H9 (cell line): ENCODE data around the gene CAMKK1. TPM values are rescaled to one million over a fixed set of nuclear protein-coding genes. Genes with fewer than 3 reads are reported as not detected.

ENCODE experiments used
- DNase-seq: peaks from one replicate; pipeline ENCODE4 v3.0.0-alpha.2; 2017
- H2AFZ ChIP-seq: one replicate; pipeline ENCODE4 v1.6.1; 2013; ENCODE audit warnings: mild to moderate bottlenecking, low read length, control low read depth, moderate library complexity
- H2AK5ac ChIP-seq: 2 replicates; pipeline ENCODE4 v1.6.1; 2013; ENCODE audit warnings: low read length, control low read depth, mixed read lengths; ENCODE audit not compliant: insufficient read length
- H2BK120ac ChIP-seq: one replicate; pipeline ENCODE4 v1.6.1; 2013; ENCODE audit warnings: low read depth, mild to moderate bottlenecking, low read length, control low read depth, inconsistent platforms; ENCODE audit not compliant: poor library complexity, severe bottlenecking
- H2BK12ac ChIP-seq: 2 replicates; pipeline ENCODE4 v1.6.1; 2013; ENCODE audit warnings: low read length, control low read depth, mixed read lengths, low read depth; ENCODE audit not compliant: insufficient read length
- H2BK15ac ChIP-seq: 2 replicates; pipeline ENCODE4 v1.6.1; 2013; ENCODE audit warnings: low read depth, low read length, control low read depth
- H2BK20ac ChIP-seq: one replicate; pipeline ENCODE4 v1.6.1; 2013; ENCODE audit warnings: low read depth, mild to moderate bottlenecking, low read length, control low read depth, inconsistent platforms; ENCODE audit not compliant: poor library complexity, severe bottlenecking
- H2BK5ac ChIP-seq: 2 replicates; pipeline ENCODE4 v1.6.1; 2013; ENCODE audit warnings: low read length, control low read depth, mixed read lengths; ENCODE audit not compliant: insufficient read length
- H3K14ac ChIP-seq: 2 replicates; pipeline ENCODE4 v1.6.1; 2013; ENCODE audit warnings: low read length, control low read depth; ENCODE audit not compliant: insufficient read depth
- H3K18ac ChIP-seq: 2 replicates; pipeline ENCODE4 v1.6.1; 2013; ENCODE audit warnings: low read depth, mild to moderate bottlenecking, mixed read lengths, low read length, control low read depth; ENCODE audit not compliant: insufficient read length
- H3K23ac ChIP-seq: 2 replicates; pipeline ENCODE4 v1.6.1; 2013; ENCODE audit warnings: low read length, control low read depth, mixed read lengths, low read depth; ENCODE audit not compliant: insufficient read length
- H3K23me2 ChIP-seq: 2 replicates; pipeline ENCODE4 v1.6.1; 2013; ENCODE audit warnings: low read depth, mild to moderate bottlenecking, mixed read lengths, low read length, control low read depth; ENCODE audit not compliant: insufficient read length, poor library complexity, severe bottlenecking
- H3K27ac ChIP-seq: 2 replicates; pipeline ENCODE4 v1.5.1; 2013; ENCODE audit warnings: low read length, control low read depth, mixed read lengths, low read depth; ENCODE audit not compliant: insufficient read length
- H3K27me3 ChIP-seq: 2 replicates; pipeline ENCODE4 v1.6.1; 2013; ENCODE audit warnings: low read length, control low read depth, inconsistent platforms; ENCODE audit not compliant: insufficient read depth
- H3K4ac ChIP-seq: 2 replicates; pipeline ENCODE4 v1.6.1; 2013; ENCODE audit warnings: low read depth, mild to moderate bottlenecking, control low read depth, inconsistent platforms, low read length, moderate library complexity
- H3K4me1 ChIP-seq: 2 replicates; pipeline ENCODE4 v1.6.1; 2013; ENCODE audit warnings: low read length, control low read depth, inconsistent platforms; ENCODE audit not compliant: insufficient read depth
- H3K4me2 ChIP-seq: 2 replicates; pipeline ENCODE4 v1.6.1; 2013; ENCODE audit warnings: low read length, control low read depth, mixed read lengths; ENCODE audit not compliant: insufficient read length, insufficient read depth
- H3K56ac ChIP-seq: 2 replicates; pipeline ENCODE4 v1.6.1; 2013; ENCODE audit warnings: low read depth, mild to moderate bottlenecking, mixed read lengths, low read length, control low read depth; ENCODE audit not compliant: insufficient read length
- H3K79me1 ChIP-seq: 2 replicates; pipeline ENCODE4 v1.6.1; 2013; ENCODE audit warnings: low read depth, mild to moderate bottlenecking, moderate library complexity, low read length, control low read depth, inconsistent platforms; ENCODE audit not compliant: insufficient read depth, poor library complexity, severe bottlenecking
- H3K79me2 ChIP-seq: 2 replicates; pipeline ENCODE4 v1.6.1; 2013; ENCODE audit warnings: low read length, control low read depth, inconsistent platforms; ENCODE audit not compliant: insufficient read depth
- H3K9ac ChIP-seq: 2 replicates; pipeline ENCODE4 v1.6.1; 2013; ENCODE audit warnings: low read length, control low read depth, mixed read lengths; ENCODE audit not compliant: insufficient read length; ENCODE audit errors: extremely low read depth
- H3K9me3 ChIP-seq: one replicate; pipeline ENCODE4 v1.6.1; 2013; ENCODE audit warnings: low read depth, low read length, inconsistent platforms; ENCODE audit not compliant: control insufficient read depth
- H3T11ph ChIP-seq: one replicate; pipeline ENCODE4 v1.6.1; 2013; ENCODE audit warnings: mild to moderate bottlenecking, low read length, control low read depth, inconsistent platforms
- H4K20me1 ChIP-seq: one replicate; pipeline ENCODE4 v1.6.1; 2013; ENCODE audit not compliant: control insufficient read depth, insufficient read length, insufficient read depth
- H4K5ac ChIP-seq: 2 replicates; pipeline ENCODE4 v1.6.1; 2013; ENCODE audit warnings: low read depth, mild to moderate bottlenecking, mixed read lengths, low read length, control low read depth; ENCODE audit not compliant: insufficient read length
- H4K8ac ChIP-seq: replicated peaks from 2 replicates; pipeline ENCODE4 v1.6.1; 2013; ENCODE audit warnings: low read length, control low read depth, mixed read lengths, low read depth; ENCODE audit not compliant: insufficient read length
- H4K91ac ChIP-seq: 2 replicates; pipeline ENCODE4 v1.6.1; 2013; ENCODE audit warnings: low read depth, mild to moderate bottlenecking, moderate library complexity, mixed read lengths, low read length, control low read depth; ENCODE audit not compliant: insufficient read length
- H3K27ac Mint-ChIP-seq, 3 experiments: 2 replicates in 2 of 3; 3 replicates in 1 of 3; pipeline ENCODE4 v1.8.0; 2020 to 2021; ENCODE audit warnings: mixed read lengths in 3 of 3, mild to moderate bottlenecking in 1 of 3, moderate library complexity in 1 of 3
- H3K27me3 Mint-ChIP-seq: 2 replicates; pipeline ENCODE4 v1.8.0; 2021; ENCODE audit warnings: low read depth, mild to moderate bottlenecking, moderate library complexity, mixed read lengths
- H3K36me3 Mint-ChIP-seq, 3 experiments: 2 replicates in 2 of 3; 3 replicates in 1 of 3; pipeline ENCODE4 v1.8.0; 2020 to 2021; ENCODE audit warnings: low read depth in 3 of 3, mixed read lengths in 3 of 3; ENCODE audit not compliant: insufficient read depth in 1 of 3
- H3K4me1 Mint-ChIP-seq, 2 experiments: 2 replicates each; pipeline ENCODE4 v1.8.0; 2020; ENCODE audit warnings: mixed read lengths in 2 of 2
- H3K4me3 Mint-ChIP-seq, 2 experiments: 2 replicates in 1 of 2; 3 replicates in 1 of 2; pipeline ENCODE4 v1.8.0; 2020 to 2021; ENCODE audit warnings: mild to moderate bottlenecking in 2 of 2, mixed read lengths in 2 of 2, moderate library complexity in 1 of 2
- H3K9me3 Mint-ChIP-seq, 2 experiments: 2 replicates in 1 of 2; 3 replicates in 1 of 2; pipeline ENCODE4 v1.8.0; 2020; ENCODE audit warnings: mild to moderate bottlenecking in 2 of 2, mixed read lengths in 2 of 2, moderate library complexity in 1 of 2
- CTCF ChIP-seq: fragments of 200-600 bp; sonication (generic); conservative IDR thresholded peaks from 3 replicates; pipeline ENCODE4 v1.8.0; 2021; ENCODE audit warnings: antibody characterized with exemption, mild to moderate bottlenecking
- WGBS: extraction: QIAGEN DNeasy Blood & Tissue Kit; methylation state at CpG from one replicate; pipeline ENCODE4 v1.1.7; 2013; ENCODE audit warnings: missing lambda C conversion rate, low lambda C conversion rate, mixed read lengths; ENCODE audit not compliant: insufficient read length; ENCODE audit errors: extremely low coverage; 5-methylcytosine and 5-hydroxymethylcytosine counted together
- total RNA-seq: library from RNA; stranded (reverse); gene quantifications from 2 replicates; pipeline ENCODE4 v1.2.1, GENCODE V29; 2021

Gene CAMKK1
- total RNA-seq, 1 experiment from 2014 or later, result 6.7 TPM

DNA sequence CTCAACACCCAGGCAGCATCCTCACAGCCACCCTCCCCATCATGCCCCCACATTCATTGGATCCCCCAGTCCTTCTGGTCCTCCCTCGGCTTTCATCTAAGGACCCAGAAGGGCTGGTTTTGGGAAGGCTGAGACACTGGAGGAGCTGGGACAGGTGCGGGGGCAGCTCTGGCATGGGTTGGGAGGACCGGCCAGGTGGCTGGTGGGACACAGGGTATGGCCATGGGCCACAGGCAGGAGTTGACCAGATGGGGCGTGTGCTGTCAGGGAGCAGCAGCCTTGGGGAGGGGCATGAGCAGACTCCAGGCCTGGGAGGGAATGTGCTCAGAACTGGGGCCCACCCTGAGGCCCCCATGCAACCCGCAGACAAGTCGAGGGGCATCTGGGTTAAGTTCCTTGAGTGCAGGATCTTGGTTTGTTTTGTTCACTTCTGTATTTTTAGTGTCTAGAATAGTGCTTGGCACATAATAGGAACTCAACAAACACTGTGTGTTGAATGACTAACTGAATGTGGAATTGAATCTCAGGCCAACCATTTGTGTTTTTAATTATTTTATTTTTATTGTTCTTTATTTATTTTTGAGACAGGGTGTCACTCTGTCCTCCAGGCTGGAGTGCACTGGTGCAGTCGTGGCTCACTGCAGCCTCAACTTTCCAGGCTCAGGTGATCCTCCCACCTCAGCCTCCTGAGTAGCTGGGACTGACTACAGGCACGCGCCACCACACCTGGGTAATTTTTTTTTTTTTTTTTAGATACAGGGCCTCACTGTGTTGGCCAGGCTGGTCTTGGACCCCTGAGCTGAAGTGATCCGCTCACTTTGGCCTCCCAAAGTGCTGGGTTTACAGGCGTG, 17.8 kb upstream of the CAMKK1 start:
- Histone ChIP-seq H4K91ac (no peak overlapping the region), H2AFZ (no peak overlapping the region), H2BK12ac (no peak overlapping the region), H3T11ph (no peak overlapping the region), H3K23ac (no peak overlapping the region), H3K79me1 (no peaks in the 10 kb centered on the region), H3K9ac (no peak overlapping the region), H3K23me2 (no peaks in the 10 kb centered on the region), H4K5ac (no peak overlapping the region), H2BK120ac (no peak overlapping the region), H3K4me1 (no peaks in the 10 kb centered on the region), H2BK20ac (no peak overlapping the region), H2AK5ac (no peak overlapping the region), H4K20me1 (no peaks in the 10 kb centered on the region), H3K27me3 (no peaks in the 10 kb centered on the region), H4K8ac (no peak overlapping the region), H2BK15ac (no peak overlapping the region), H2BK5ac (no peak overlapping the region), H3K56ac (no peak overlapping the region), H3K9me3 (no peaks in the 10 kb centered on the region), H3K27ac (no peak overlapping the region), H3K79me2 (no peaks in the 10 kb centered on the region), H3K18ac (no peak overlapping the region), H3K14ac (no peak overlapping the region), H3K4ac (no peak overlapping the region), H3K4me2 (no peak overlapping the region)
- H3K9me3 Mint-ChIP-seq, result peaks cover 0 to 3% of the 10 kb centered on the region in 2 experiments; a peak in 2 of 5 replicates
- H3K4me1 Mint-ChIP-seq, result peaks cover 11 to 16% of the 10 kb centered on the region in 2 experiments
- H3K27me3 Mint-ChIP-seq, result peaks cover 6% of the 10 kb centered on the region; the same call in 1 of the 2 replicates
- TF ChIP-seq CTCF, result no peak
- WGBS, result no CpG with 5 or more reads among the region's 11 CpGs
- peak overlapping the region in 1 of 3 experiments; percentile 63; a peak in 1 of 7 replicates for H3K27ac Mint-ChIP-seq
- no peaks in the 10 kb centered on the region for H3K36me3 Mint-ChIP-seq
- no peak overlapping the region for H3K4me3 Mint-ChIP-seq
- DNase-seq, result no peak
